Measurements from ENCODE around the gene RTN4R. TPM values are rescaled to one million over a fixed set of nuclear protein-coding genes. Genes with fewer than 3 reads are reported as not detected.

Gene RTN4R
- total and polyA plus RNA-seq, 2 experiments from 2014 or later: 5.2 to 5.3 TPM

GRCh38 chr22:20251981-20252380 lies 16.1 kb downstream of the RTN4R start:
- TF ChIP-seq, protein P1, sequence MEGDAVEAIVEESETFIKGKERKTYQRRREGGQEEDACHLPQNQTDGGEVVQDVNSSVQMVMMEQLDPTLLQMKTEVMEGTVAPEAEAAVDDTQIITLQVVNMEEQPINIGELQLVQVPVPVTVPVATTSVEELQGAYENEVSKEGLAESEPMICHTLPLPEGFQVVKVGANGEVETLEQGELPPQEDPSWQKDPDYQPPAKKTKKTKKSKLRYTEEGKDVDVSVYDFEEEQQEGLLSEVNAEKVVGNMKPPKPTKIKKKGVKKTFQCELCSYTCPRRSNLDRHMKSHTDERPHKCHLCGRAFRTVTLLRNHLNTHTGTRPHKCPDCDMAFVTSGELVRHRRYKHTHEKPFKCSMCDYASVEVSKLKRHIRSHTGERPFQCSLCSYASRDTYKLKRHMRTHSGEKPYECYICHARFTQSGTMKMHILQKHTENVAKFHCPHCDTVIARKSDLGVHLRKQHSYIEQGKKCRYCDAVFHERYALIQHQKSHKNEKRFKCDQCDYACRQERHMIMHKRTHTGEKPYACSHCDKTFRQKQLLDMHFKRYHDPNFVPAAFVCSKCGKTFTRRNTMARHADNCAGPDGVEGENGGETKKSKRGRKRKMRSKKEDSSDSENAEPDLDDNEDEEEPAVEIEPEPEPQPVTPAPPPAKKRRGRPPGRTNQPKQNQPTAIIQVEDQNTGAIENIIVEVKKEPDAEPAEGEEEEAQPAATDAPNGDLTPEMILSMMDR (IDR thresholded peaks at IDR 0.05; ENCODE audit: low read depth, low read length): no peak
- Histone ChIP-seq H3K4me3 (no peak overlapping the region), H3K36me3 (no peaks in the 10 kb centered on the region), H3K4me1 (ENCODE audit: low read depth) (peaks cover 3% of the 10 kb centered on the region), H3K27ac (no peak overlapping the region), H3K9me3 (ENCODE audit: low read depth) (no peaks in the 10 kb centered on the region), H3K27me3 (no peaks in the 10 kb centered on the region)
- DNase-seq (ENCODE audit: low read depth in 1 of 2, low spot score in 1 of 2): no peak

GRCh38 chr22:20251491-20251890 lies 16.6 kb downstream of the RTN4R start:
- TF ChIP-seq, protein P1 (IDR thresholded peaks at IDR 0.05; ENCODE audit: low read depth, low read length): no peak
- no peaks in the 10 kb centered on the region for H3K9me3 ChIP-seq (ENCODE audit: low read depth)
- H3K36me3 ChIP-seq: no peaks in the 10 kb centered on the region
- H3K4me3 ChIP-seq: no peak overlapping the region
- DNase-seq (ENCODE audit: low read depth in 1 of 2, low spot score in 1 of 2): no peak
- H3K27ac ChIP-seq: no peak overlapping the region
- no peaks in the 10 kb centered on the region for H3K27me3 ChIP-seq
- peaks cover 7% of the 10 kb centered on the region for H3K4me1 ChIP-seq (ENCODE audit: low read depth)

GRCh38 chr22:20249797-20250354 lies 18.2 kb downstream of the RTN4R start:
- Histone ChIP-seq H3K27me3 (no peaks in the 10 kb centered on the region), H3K27ac (no peak overlapping the region), H3K4me1 (ENCODE audit: low read depth) (peaks cover 22% of the 10 kb centered on the region), H3K4me3 (no peak overlapping the region), H3K36me3 (no peaks in the 10 kb centered on the region), H3K9me3 (ENCODE audit: low read depth) (no peaks in the 10 kb centered on the region)
- DNase-seq (ENCODE audit: low read depth in 1 of 2, low spot score in 1 of 2): peak in 1 of 2 donors; percentile 59
- TF ChIP-seq, protein P1 (IDR thresholded peaks at IDR 0.05; ENCODE audit: low read depth, low read length): no peak

- no peaks in the 10 kb centered on the region for H3K36me3 ChIP-seq
- peaks cover 33% of the 10 kb centered on the region for H3K4me1 ChIP-seq (ENCODE audit: low read depth)
- H3K9me3 ChIP-seq (ENCODE audit: low read depth): no peaks in the 10 kb centered on the region
- no peak overlapping the region for H3K27ac ChIP-seq
- TF ChIP-seq, protein P1 (IDR thresholded peaks at IDR 0.05; ENCODE audit: low read depth, low read length): no peak
- no peaks in the 10 kb centered on the region for H3K27me3 ChIP-seq
- DNase-seq (ENCODE audit: low read depth in 1 of 2, low spot score in 1 of 2): no peak
- H3K4me3 ChIP-seq: no peak overlapping the region
Measured at GRCh38 chr22:20248461-20248978, 19.6 kb downstream of the RTN4R start.

- Histone ChIP-seq H3K4me1 (ENCODE audit: low read depth) (peaks cover 41% of the 10 kb centered on the region), H3K9me3 (ENCODE audit: low read depth) (no peaks in the 10 kb centered on the region), H3K27me3 (no peaks in the 10 kb centered on the region), H3K36me3 (no peaks in the 10 kb centered on the region), H3K27ac (no peak overlapping the region), H3K4me3 (no peak overlapping the region)
- DNase-seq (ENCODE audit: low read depth in 1 of 2, low spot score in 1 of 2): no peak
- TF ChIP-seq, protein P1 (IDR thresholded peaks at IDR 0.05; ENCODE audit: low read depth, low read length): no peak
Measured at GRCh38 chr22:20247608-20248171, 20.4 kb downstream of the RTN4R start.
